Fibroblast of skin of abdomen (primary cell): ENCODE measurements around the gene DDN.

Experiments used
- DNase-seq: peaks from one replicate; pipeline ENCODE4 v3.0.0-alpha.2; 2013

DDN gene

GRCh38 chr12:49013428-49013827, 14.3 kb upstream of the DDN start:
- DNase-seq, result no peak

GRCh38 chr12:49012739-49013138, 13.6 kb upstream of the DDN start:
- DNase-seq, result no peak

GRCh38 chr12:49010092-49010668, 11.0 kb upstream of the DDN start:
- DNase-seq, result no peak

GRCh38 chr12:49008943-49009342, 9.8 kb upstream of the DDN start:
- DNase-seq, result no peak

GRCh38 chr12:49000346-49000745, 1.2 kb upstream of the DDN start:
- no peak for DNase-seq

- no peak for DNase-seq
Observed at GRCh38 chr12:48998497-48999353, 450 bp downstream of the DDN start.

GRCh38 chr12:48997719-48998496, 1.3 kb downstream of the DDN start:
- DNase-seq, result no peak

GRCh38 chr12:48996794-48997718, 2.1 kb downstream of the DDN start:
- peak; percentile 68 for DNase-seq

- DNase-seq, result peak; percentile 79
Observed at GRCh38 chr12:48995086-48995879, 3.9 kb downstream of the DDN start.

- no peak for DNase-seq
Observed at GRCh38 chr12:48994224-48995085, 4.7 kb downstream of the DDN start.

- DNase-seq, result no peak
Observed at GRCh38 chr12:48993787-48994186, 5.4 kb downstream of the DDN start.

GRCh38 chr12:48991247-48992050, 7.7 kb downstream of the DDN start:
- DNase-seq, result no peak

- no peak for DNase-seq
Observed at GRCh38 chr12:48990552-48990951, 8.6 kb downstream of the DDN start.

GRCh38 chr12:48988030-48988649, 11.0 kb downstream of the DDN start:
- DNase-seq, result no peak

- DNase-seq, result no peak
Observed at GRCh38 chr12:48986720-48987291, 12.4 kb downstream of the DDN start.

GRCh38 chr12:48985901-48986300, 13.3 kb downstream of the DDN start:
- no peak for DNase-seq

- DNase-seq, result no peak
Observed at GRCh38 chr12:48985475-48985897, 13.7 kb downstream of the DDN start.

GRCh38 chr12:48982397-48983080, 16.6 kb downstream of the DDN start:
- DNase-seq, result no peak
